Keratinocyte (primary cell): ENCODE results near the gene TM2D3.

Experiments
- CTCF ChIP-seq, 3 experiments: IDR thresholded peaks in 1 of 3; conservative IDR thresholded peaks in 1 of 3; optimal IDR thresholded peaks in 1 of 3; 2 replicates in 2 of 3; 3 replicates in 1 of 3; pipeline versions ENCODE3 to v1.5.1; 2011; ENCODE audit warnings: low read length in 3 of 3, mild to moderate bottlenecking in 3 of 3, moderate library complexity in 2 of 3, control low read depth in 1 of 3, inconsistent platforms in 1 of 3; ENCODE audit not compliant: insufficient read depth in 2 of 3; ENCODE audit errors: extremely low read depth in 1 of 3
- EZH2 ChIP-seq: IDR thresholded peaks from one replicate; pipeline ENCODE4 v1.6.1; 2012; ENCODE audit warnings: inconsistent platforms, mild to moderate bottlenecking, low read length, moderate library complexity

- TF ChIP-seq CTCF (optimal IDR thresholded peaks at IDR 0.05 in 1 of 3, IDR thresholded peaks at IDR 0.05 in 1 of 3, conservative IDR thresholded peaks at IDR 0.05 in 1 of 3; ENCODE audit: extremely low read depth in 1 of 3, insufficient read depth in 2 of 3, low read length in 3 of 3) = no peak
- TF ChIP-seq EZH2 = no peak
Observed at GRCh38 chr15:101646672-101647071, 5.5 kb downstream of the TM2D3 start.
